CD8-positive, alpha-beta memory T cell (primary cell): Measurements from ENCODE around the gene TSPAN9. TPM values are rescaled to one million over a fixed set of nuclear protein-coding genes. Genes with fewer than 3 reads are reported as not detected.
A peak's percentile ranks its signal among the peaks of the same experiment; 100 is the strongest.

Experiments
- CTCF ChIA-PET: fragments of 350-600 bp; sonication (Branson Sonifier 250); formaldehyde crosslinking; loops from one replicate; lab custom pipeline; 2021; ENCODE audit warnings: antibody characterized with exemption; lab: Charles Lee
- POLR2A ChIA-PET: fragments of 350-600 bp; sonication (Branson Sonifier 250); formaldehyde crosslinking; loops from one replicate; lab custom pipeline; 2021; ENCODE audit warnings: antibody characterized with exemption; lab: Charles Lee
- DNase-seq, 5 donors: peaks; one replicate each; pipeline versions ENCODE4 v3.0.0 to v3.0.0-alpha.2; 2020 to 2022; ENCODE audit warnings: mixed read lengths in 1 of 5
- H3K27ac ChIP-seq: one replicate; pipeline ENCODE4 v1.7.0; 2013; ENCODE audit warnings: low read depth, mild to moderate bottlenecking, low read length, moderate library complexity
- H3K27me3 ChIP-seq: 2 replicates; pipeline ENCODE4 v1.7.0; 2013; ENCODE audit warnings: low read length, mild to moderate bottlenecking; ENCODE audit not compliant: insufficient read depth, poor library complexity, severe bottlenecking
- H3K36me3 ChIP-seq: 2 replicates; pipeline ENCODE4 v1.7.0; 2013; ENCODE audit warnings: mild to moderate bottlenecking, low read length, moderate library complexity; ENCODE audit not compliant: insufficient read depth
- H3K4me1 ChIP-seq: 2 replicates; pipeline ENCODE4 v1.7.0; 2013; ENCODE audit warnings: mild to moderate bottlenecking, low read length, moderate library complexity; ENCODE audit not compliant: insufficient read depth
- H3K4me3 ChIP-seq: 2 replicates; pipeline ENCODE4 v1.7.0; 2013; ENCODE audit warnings: mild to moderate bottlenecking, low read length
- H3K9me3 ChIP-seq: 2 replicates; pipeline ENCODE4 v1.7.0; 2013; ENCODE audit warnings: mild to moderate bottlenecking, low read length
- H3K27ac Mint-ChIP-seq, 8 donors: one replicate each; pipeline ENCODE4 v1.8.0; 2020 to 2021; ENCODE audit warnings: mixed read lengths in 8 of 8, mild to moderate bottlenecking in 6 of 8, inconsistent platforms in 3 of 8, moderate library complexity in 3 of 8
- H3K27me3 Mint-ChIP-seq, 2 donors: one replicate each; pipeline ENCODE4 v1.8.0; 2020 to 2021; ENCODE audit warnings: mixed read lengths in 2 of 2, mild to moderate bottlenecking in 1 of 2, moderate library complexity in 1 of 2
- H3K36me3 Mint-ChIP-seq, 3 donors: one replicate each; pipeline ENCODE4 v1.8.0; 2020 to 2021; ENCODE audit warnings: mixed read lengths in 3 of 3, inconsistent platforms in 1 of 3, mild to moderate bottlenecking in 1 of 3
- H3K4me1 Mint-ChIP-seq, 3 donors: one replicate each; pipeline ENCODE4 v1.8.0; 2020 to 2021; ENCODE audit warnings: mixed read lengths in 3 of 3, inconsistent platforms in 1 of 3, mild to moderate bottlenecking in 1 of 3
- H3K4me3 Mint-ChIP-seq, 7 donors: one replicate each; pipeline ENCODE4 v1.8.0; 2020 to 2021; ENCODE audit warnings: mixed read lengths in 7 of 7, mild to moderate bottlenecking in 6 of 7, moderate library complexity in 4 of 7, inconsistent platforms in 2 of 7
- H3K9me3 Mint-ChIP-seq, 5 donors: one replicate each; pipeline ENCODE4 v1.8.0; 2020 to 2022; ENCODE audit warnings: mixed read lengths in 5 of 5, mild to moderate bottlenecking in 3 of 5, moderate library complexity in 2 of 5, inconsistent platforms in 1 of 5
- polyA plus RNA-seq: library from polyadenylated mRNA; unstranded; fragments of 300-500 nt; fragmentation: Illumina TruSeq; gene quantifications from one replicate; pipeline ENCODE4 v1.2.3, GENCODE V29; 2021
- total RNA-seq, 2 experiments: library from RNA; stranded (reverse); gene quantifications; one replicate each; pipeline ENCODE4 v1.2.3, GENCODE V29; 2021

Gene TSPAN9
- total and polyA plus RNA-seq, 3 experiments from 2014 or later: 0.33 to 0.79 TPM; not detected in 1

DNA sequence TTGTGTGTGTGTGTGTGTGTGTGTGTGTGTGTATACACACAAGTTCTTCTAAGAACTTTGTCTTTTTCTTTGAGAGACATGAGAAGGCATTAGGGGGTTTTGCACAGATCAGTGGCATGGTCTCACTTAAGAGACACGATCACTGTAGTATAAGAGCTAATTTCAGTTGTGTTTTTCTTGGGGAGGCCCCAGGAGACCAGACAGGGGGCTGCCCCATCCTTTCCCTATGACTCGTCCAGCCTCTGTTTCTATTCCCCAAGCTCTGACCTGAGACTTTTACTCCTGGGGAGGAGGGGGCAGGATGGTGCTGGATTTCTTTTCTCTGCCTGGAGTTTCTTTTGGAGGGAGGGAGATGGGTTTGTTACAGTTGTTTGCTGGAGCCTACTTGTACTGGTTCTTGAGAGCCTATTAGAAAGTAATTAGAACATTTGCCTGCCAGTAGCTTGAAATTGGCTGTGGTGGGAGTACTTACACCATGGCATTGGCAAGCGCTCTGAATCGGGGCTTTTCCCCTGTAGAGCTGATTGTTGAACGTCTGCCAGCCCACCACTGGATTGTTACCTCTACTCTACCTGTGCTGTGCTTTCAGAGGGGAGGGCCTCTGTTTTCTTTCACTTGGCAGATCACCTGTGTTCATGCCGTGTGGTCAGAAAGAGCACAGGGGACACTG, 109.5 kb downstream of the TSPAN9 start:
- H3K9me3 Mint-ChIP-seq: no peaks in the 10 kb centered on the region
- no peak overlapping the region for H3K4me3 Mint-ChIP-seq
- H3K9me3 ChIP-seq: no peaks in the 10 kb centered on the region
- no peak overlapping the region for H3K27ac Mint-ChIP-seq
- H3K36me3 ChIP-seq: no peaks in the 10 kb centered on the region
- H3K27ac ChIP-seq: no peak overlapping the region
- H3K27me3 Mint-ChIP-seq: peaks cover 8 to 13% of the 10 kb centered on the region in 2 donors
- no peak for DNase-seq
- POLR2A ChIA-PET: no interaction called here
- no peaks in the 10 kb centered on the region for H3K4me1 Mint-ChIP-seq
- H3K4me1 ChIP-seq: no peaks in the 10 kb centered on the region
- CTCF ChIA-PET: interaction anchor here (1.0 kb wide), 1 partner anchor 10 kb away, joined by 3 read pairs; no protein-coding TSS in a partner anchor
- H3K36me3 Mint-ChIP-seq: no peaks in the 10 kb centered on the region
- no peak overlapping the region for H3K4me3 ChIP-seq
- H3K27me3 ChIP-seq: no peaks in the 10 kb centered on the region

- no peaks in the 10 kb centered on the region for H3K4me1 Mint-ChIP-seq
- CTCF ChIA-PET: no interaction called here
Measured at GRCh38 chr12:3187846-3188770, 110.9 kb downstream of the TSPAN9 start.

GRCh38 chr12:3189282-3189681, 112.1 kb downstream of the TSPAN9 start:
- peak overlapping the region in 1 of 8 donors; percentile 81 for H3K27ac Mint-ChIP-seq
- no peak for DNase-seq
- ChIA-PET POLR2A (no interaction called here), CTCF (no interaction called here)
- H3K9me3 Mint-ChIP-seq: no peaks in the 10 kb centered on the region
- Histone ChIP-seq H3K27ac (no peak overlapping the region), H3K4me3 (no peak overlapping the region), H3K4me1 (no peaks in the 10 kb centered on the region), H3K27me3 (no peaks in the 10 kb centered on the region), H3K36me3 (no peaks in the 10 kb centered on the region), H3K9me3 (no peaks in the 10 kb centered on the region)
- no peak overlapping the region for H3K4me3 Mint-ChIP-seq
- H3K36me3 Mint-ChIP-seq: no peaks in the 10 kb centered on the region
- peaks cover 9 to 23% of the 10 kb centered on the region in 2 donors for H3K27me3 Mint-ChIP-seq
- no peaks in the 10 kb centered on the region for H3K4me1 Mint-ChIP-seq

More at GRCh38 chr12:3187846-3188770, 110.9 kb downstream of the TSPAN9 start:
- Histone ChIP-seq H3K4me3 (no peak overlapping the region), H3K27me3 (no peaks in the 10 kb centered on the region), H3K9me3 (no peaks in the 10 kb centered on the region), H3K27ac (no peak overlapping the region), H3K4me1 (no peaks in the 10 kb centered on the region), H3K36me3 (no peaks in the 10 kb centered on the region)
- no peak overlapping the region for H3K27ac Mint-ChIP-seq
- H3K27me3 Mint-ChIP-seq: peaks cover 9 to 23% of the 10 kb centered on the region in 2 donors
- no peaks in the 10 kb centered on the region for H3K9me3 Mint-ChIP-seq
- no peak overlapping the region for H3K4me3 Mint-ChIP-seq
- peak in 1 of 5 donors; percentile 43 for DNase-seq
- no peaks in the 10 kb centered on the region for H3K36me3 Mint-ChIP-seq
- POLR2A ChIA-PET: no interaction called here

DNA sequence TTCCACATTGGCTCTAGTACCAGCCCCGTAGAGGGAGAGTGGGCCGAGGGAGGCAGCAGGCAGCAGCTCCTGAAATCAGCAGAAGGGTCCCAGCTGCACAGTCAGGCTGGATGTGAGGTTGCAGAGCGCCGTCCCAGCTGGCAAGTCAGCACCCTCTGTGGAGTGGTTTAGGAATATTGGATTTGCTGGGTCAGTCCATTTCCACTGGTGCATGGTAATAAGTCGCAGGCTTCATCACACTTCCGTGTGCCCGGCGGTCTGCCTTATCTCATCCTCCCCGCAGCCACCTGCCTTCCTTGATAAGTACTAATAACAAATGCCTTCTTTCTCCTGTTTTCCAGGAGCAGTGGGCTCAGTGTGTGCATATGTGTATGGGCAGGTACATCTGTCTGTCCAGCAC, 112.9 kb downstream of the TSPAN9 start:
- H3K27ac Mint-ChIP-seq: no peak overlapping the region
- H3K9me3 ChIP-seq: no peaks in the 10 kb centered on the region

GRCh38 chr12:3191450-3191849, 114.3 kb downstream of the TSPAN9 start:
- Histone ChIP-seq H3K4me3 (no peak overlapping the region), H3K27ac (no peak overlapping the region), H3K4me1 (no peaks in the 10 kb centered on the region), H3K27me3 (no peaks in the 10 kb centered on the region), H3K9me3 (no peaks in the 10 kb centered on the region), H3K36me3 (no peaks in the 10 kb centered on the region)
- no peak for DNase-seq
- Mint-ChIP-seq H3K4me3 (no peak overlapping the region), H3K4me1 (no peaks in the 10 kb centered on the region), H3K27me3 (peaks cover 15 to 23% of the 10 kb centered on the region in 2 donors), H3K36me3 (no peaks in the 10 kb centered on the region), H3K9me3 (no peaks in the 10 kb centered on the region), H3K27ac (no peak overlapping the region)
- CTCF ChIA-PET: no interaction called here
- POLR2A ChIA-PET: no interaction called here

More for the DNA sequence above, 112.9 kb downstream of the TSPAN9 start:
- Histone ChIP-seq H3K27me3 (no peaks in the 10 kb centered on the region), H3K4me3 (no peak overlapping the region), H3K4me1 (no peaks in the 10 kb centered on the region), H3K27ac (no peak overlapping the region), H3K36me3 (no peaks in the 10 kb centered on the region)
- Mint-ChIP-seq H3K4me3 (no peak overlapping the region), H3K27me3 (peaks cover 9 to 23% of the 10 kb centered on the region in 2 donors), H3K36me3 (no peaks in the 10 kb centered on the region), H3K9me3 (no peaks in the 10 kb centered on the region), H3K4me1 (no peaks in the 10 kb centered on the region)
- peak in 1 of 5 donors; percentile 22 for DNase-seq
- ChIA-PET POLR2A (no interaction called here), CTCF (no interaction called here)

- H3K27me3 Mint-ChIP-seq: peaks cover 18 to 27% of the 10 kb centered on the region in 2 donors
- POLR2A ChIA-PET: no interaction called here
- H3K4me1 Mint-ChIP-seq: no peaks in the 10 kb centered on the region
Measured at GRCh38 chr12:3192221-3192620, 115.0 kb downstream of the TSPAN9 start.

GRCh38 chr12:3193131-3193530, 116.0 kb downstream of the TSPAN9 start:
- no peaks in the 10 kb centered on the region for H3K9me3 Mint-ChIP-seq
- Histone ChIP-seq H3K9me3 (no peaks in the 10 kb centered on the region), H3K27me3 (no peaks in the 10 kb centered on the region), H3K4me1 (no peaks in the 10 kb centered on the region), H3K4me3 (no peak overlapping the region), H3K36me3 (no peaks in the 10 kb centered on the region), H3K27ac (no peak overlapping the region)
- ChIA-PET POLR2A (no interaction called here), CTCF (interaction anchor here (1.2 kb wide), 1 partner anchor 9 kb away, joined by 3 read pairs; no protein-coding TSS in a partner anchor)
- H3K27me3 Mint-ChIP-seq: peaks cover 18 to 27% of the 10 kb centered on the region in 2 donors
- H3K4me1 Mint-ChIP-seq: no peaks in the 10 kb centered on the region
- no peak overlapping the region for H3K27ac Mint-ChIP-seq
- no peak for DNase-seq
- H3K4me3 Mint-ChIP-seq: no peak overlapping the region
- no peaks in the 10 kb centered on the region for H3K36me3 Mint-ChIP-seq

More at GRCh38 chr12:3192221-3192620, 115.0 kb downstream of the TSPAN9 start:
- no peaks in the 10 kb centered on the region for H3K9me3 Mint-ChIP-seq
- Histone ChIP-seq H3K36me3 (no peaks in the 10 kb centered on the region), H3K9me3 (no peaks in the 10 kb centered on the region), H3K4me3 (no peak overlapping the region), H3K4me1 (no peaks in the 10 kb centered on the region), H3K27ac (no peak overlapping the region), H3K27me3 (no peaks in the 10 kb centered on the region)
- H3K4me3 Mint-ChIP-seq: no peak overlapping the region
- DNase-seq: no peak
- H3K36me3 Mint-ChIP-seq: no peaks in the 10 kb centered on the region
- no peak overlapping the region for H3K27ac Mint-ChIP-seq
- CTCF ChIA-PET: interaction anchor here (1.2 kb wide), 1 partner anchor 10 kb away, joined by 3 read pairs; no protein-coding TSS in a partner anchor

- POLR2A ChIA-PET: no interaction called here
- peaks cover 18 to 27% of the 10 kb centered on the region in 2 donors for H3K27me3 Mint-ChIP-seq
Measured at GRCh38 chr12:3193755-3194154, 116.6 kb downstream of the TSPAN9 start.

More at GRCh38 chr12:3193755-3194154, 116.6 kb downstream of the TSPAN9 start:
- Mint-ChIP-seq H3K4me1 (no peaks in the 10 kb centered on the region), H3K4me3 (no peak overlapping the region), H3K27ac (peak overlapping the region in 1 of 8 donors; percentile 70), H3K36me3 (no peaks in the 10 kb centered on the region), H3K9me3 (no peaks in the 10 kb centered on the region)
- no peaks in the 10 kb centered on the region for H3K27me3 ChIP-seq
- H3K4me3 ChIP-seq: no peak overlapping the region
- CTCF ChIA-PET: no interaction called here
- H3K9me3 ChIP-seq: no peaks in the 10 kb centered on the region
- DNase-seq: no peak
- no peaks in the 10 kb centered on the region for H3K4me1 ChIP-seq
- no peaks in the 10 kb centered on the region for H3K36me3 ChIP-seq
- H3K27ac ChIP-seq: no peak overlapping the region
